NCI-H1694 treated with DMSO at 0.1 percent for 48 hours (cell line): ENCODE measurements around the gene SNRPA.
A peak's percentile ranks its signal among the peaks of the same experiment; 100 is the strongest.
"Not testable (repeated sequence)": the region's sequence is repeated elsewhere in the genome, so short reads cannot be mapped to it uniquely, and the experiment has no call there.

Source experiments
- DNase-seq: peaks from one replicate; lab custom pipeline; 2025; lab: John Stamatoyannopoulos, UW

SNRPA gene

DNA sequence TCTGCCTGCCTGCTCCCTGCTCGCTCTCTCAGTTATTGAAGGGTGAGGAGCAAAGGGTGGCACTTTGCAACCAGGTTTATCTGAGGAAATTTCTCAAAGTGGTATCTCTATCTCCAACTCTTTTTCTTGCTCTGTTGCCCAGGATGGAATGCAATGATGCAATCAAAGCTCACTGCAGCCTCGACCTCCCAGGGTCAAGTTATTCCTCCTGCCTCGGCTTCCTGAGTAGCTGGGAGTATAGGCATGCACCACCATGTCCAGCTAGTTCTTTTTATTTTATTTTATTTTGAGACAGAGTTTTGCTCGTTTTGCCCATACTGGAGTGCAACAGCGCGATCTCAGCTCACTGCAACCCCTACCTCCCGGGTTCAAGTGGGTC is 5.6 kb upstream of the SNRPA start:
- no peak for DNase-seq

- DNase-seq = no peak
Measured at GRCh38 chr19:40747536-40747935, 3.5 kb upstream of the SNRPA start.

DNA sequence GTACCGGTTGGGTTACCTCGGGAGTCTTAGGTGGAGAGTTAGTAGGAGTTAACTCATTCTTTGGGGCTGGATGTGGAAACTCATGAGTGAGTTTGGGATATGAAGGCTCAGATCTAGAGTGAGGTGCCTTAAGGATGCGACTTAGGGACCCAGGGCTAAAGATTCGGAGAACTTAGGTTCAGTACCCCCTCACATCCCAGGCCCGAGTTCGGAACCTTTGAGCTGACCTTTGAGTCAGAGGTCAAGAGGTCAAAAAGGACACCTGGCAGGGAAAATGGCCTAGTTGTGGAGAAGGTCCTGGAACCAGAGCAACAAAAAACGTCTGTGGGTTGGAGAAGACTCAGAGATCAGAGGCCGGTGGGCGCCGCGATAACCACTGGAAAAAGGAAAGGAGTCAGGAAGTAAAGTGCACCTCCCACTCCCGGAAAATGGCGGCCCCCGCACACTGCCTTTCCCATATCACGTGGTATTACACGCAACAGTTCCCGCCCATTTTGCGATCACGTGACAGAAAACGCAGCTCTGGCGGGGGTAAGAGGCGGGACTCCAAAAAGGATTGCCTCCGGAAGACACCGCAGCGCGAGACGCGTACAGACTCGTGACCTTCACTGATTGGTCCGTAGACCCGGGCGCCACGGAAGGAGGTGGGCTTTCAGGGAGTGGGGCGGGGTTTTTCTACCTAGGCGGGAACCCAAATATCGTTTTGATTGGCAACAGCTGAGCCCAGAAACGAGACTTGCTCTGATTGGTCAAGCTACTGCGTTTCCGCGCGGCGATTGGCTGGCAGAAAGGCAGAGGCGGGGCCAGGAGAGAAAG is 737 bp upstream of the SNRPA start, which contains the start of gene ACTMAP:
Gene ACTMAP (minus strand): TSS at position 420 of the 816 bp plus-strand sequence. CDS start 674 bp downstream, outside the sequence.
- DNase-seq = peak; percentile 99

DNA sequence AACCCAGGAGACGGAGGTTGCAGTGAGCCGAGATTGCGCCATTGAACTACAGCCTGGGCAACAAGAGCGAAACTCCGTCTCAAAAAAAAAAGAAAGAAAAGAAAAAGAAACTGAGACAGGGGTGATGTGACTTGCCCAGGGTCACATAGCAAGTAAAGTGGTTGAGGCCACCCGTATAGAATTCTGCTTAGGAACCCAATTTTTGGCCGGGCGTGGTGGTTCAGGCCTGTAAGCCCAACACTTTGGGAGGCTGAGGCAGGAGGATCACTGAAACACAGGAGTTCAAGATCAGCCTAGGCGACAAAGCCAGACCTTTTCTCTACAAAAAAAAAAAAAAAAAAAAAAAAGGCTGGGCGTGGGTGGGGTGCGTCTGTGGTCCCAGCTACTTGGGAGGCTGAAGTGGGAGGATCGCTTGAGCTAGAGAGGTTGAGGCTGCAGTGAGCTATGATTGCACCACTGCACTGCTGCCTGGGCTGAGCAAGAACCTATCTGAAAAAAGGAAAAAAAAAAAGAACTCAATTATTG is 1.3 kb downstream of the SNRPA start:
- DNase-seq = no peak

- DNase-seq = no peak
Measured at GRCh38 chr19:40754611-40755247, 3.7 kb downstream of the SNRPA start.

GRCh38 chr19:40755248-40755624 is 4.2 kb downstream of the SNRPA start:
- DNase-seq = no peak

GRCh38 chr19:40755791-40756190 is 4.8 kb downstream of the SNRPA start:
- no peak for DNase-seq

GRCh38 chr19:40756502-40757110 is 5.6 kb downstream of the SNRPA start:
- DNase-seq = no peak

- DNase-seq = no peak
Measured at GRCh38 chr19:40758491-40758890, 7.5 kb downstream of the SNRPA start.

- no peak for DNase-seq
Measured at GRCh38 chr19:40759352-40759751, 8.3 kb downstream of the SNRPA start.

- DNase-seq = no peak
Measured at GRCh38 chr19:40762754-40763470, 11.9 kb downstream of the SNRPA start.

- DNase-seq = no peak
Measured at GRCh38 chr19:40763526-40763925, 12.5 kb downstream of the SNRPA start.

DNA sequence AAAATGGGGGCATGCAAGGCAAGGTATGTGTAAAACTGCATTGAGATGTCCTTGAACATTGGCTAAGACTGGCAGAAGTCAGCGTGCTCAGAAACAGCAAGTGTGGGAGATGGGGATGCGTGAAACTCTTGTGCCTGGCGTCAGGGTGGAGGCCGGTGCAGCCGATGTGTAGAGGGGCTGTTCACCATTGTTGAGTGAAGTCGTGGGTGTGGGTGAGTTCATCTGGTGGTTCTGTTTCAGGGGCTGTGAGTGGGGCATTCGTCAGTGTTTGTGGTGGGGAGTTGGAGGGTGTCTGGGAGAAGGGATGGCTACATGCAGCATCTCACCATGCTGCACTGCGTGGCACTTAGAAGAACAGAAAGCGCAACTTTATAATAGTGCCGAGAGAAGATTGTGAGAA is 13.0 kb downstream of the SNRPA start:
- DNase-seq = no peak

DNA sequence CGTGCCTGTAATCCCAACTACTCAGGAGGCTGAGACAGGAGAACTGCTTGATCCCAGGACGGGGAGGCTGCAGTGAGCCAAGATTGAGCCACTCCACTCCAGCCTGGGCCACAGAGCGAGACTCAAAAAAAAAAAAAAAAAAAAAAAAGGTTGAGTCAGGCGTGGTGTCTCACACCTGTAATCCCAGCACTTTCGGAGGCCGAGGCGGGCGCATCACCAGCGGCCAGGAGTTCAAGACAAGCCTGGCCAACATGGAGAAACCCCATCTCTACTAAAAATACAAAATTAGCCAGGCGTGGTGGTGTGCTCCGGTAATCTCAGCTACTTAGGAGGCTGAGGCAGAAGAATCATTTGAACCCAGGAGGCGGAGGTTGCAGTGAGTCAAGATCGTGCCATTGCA is 15.4 kb downstream of the SNRPA start:
- DNase-seq = not testable (repeated sequence)

- no peak for DNase-seq
Measured at GRCh38 chr19:40768869-40769268, 17.9 kb downstream of the SNRPA start.

- not testable (repeated sequence) for DNase-seq
Measured at GRCh38 chr19:40771101-40771862, 20.3 kb downstream of the SNRPA start.

DNA sequence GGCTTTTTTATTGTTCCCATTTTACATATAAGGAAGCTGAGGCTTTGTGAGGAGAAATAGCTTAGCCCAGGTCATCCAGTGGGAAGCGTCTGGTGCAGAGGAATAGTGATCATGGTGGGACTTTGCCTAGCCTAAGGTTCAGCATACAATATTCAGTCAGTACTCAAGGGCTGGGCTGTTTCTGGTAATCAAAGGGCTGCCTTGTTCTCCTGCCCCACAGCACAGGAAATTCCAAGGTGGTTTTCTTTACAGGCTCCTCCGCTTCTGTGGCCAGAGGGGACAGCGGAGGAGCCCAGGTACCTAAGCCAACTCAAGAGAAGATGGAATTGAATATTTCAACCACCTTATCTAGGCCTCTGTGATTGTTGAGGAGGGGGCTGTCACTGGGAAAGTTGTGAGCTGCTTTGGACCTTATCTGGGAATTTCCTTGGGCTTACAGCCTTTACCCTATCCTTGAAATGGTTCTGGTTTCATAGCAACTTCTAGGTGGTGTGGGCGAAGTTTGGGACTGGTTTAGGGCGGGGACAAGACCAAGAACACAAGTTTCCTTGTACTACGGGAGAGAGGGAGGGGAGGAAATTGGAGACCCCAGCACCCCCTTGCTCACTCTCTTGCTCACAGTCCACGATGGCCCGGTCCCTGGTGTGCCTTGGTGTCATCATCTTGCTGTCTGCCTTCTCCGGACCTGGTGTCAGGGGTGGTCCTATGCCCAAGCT is 24.1 kb downstream of the SNRPA start, which contains the start of gene MIA:
Gene MIA (plus strand): TSS at position 606 of the 716 bp plus-strand sequence. CDS start 22 bp downstream, at position 628.
- no peak for DNase-seq

- no peak for DNase-seq
Measured at GRCh38 chr19:40775632-40776022, 24.6 kb downstream of the SNRPA start.

- no peak for DNase-seq
Measured at GRCh38 chr19:40776364-40776763, 25.4 kb downstream of the SNRPA start.

- DNase-seq = peak; percentile 88
Measured at GRCh38 chr19:40776932-40777644, 26.1 kb downstream of the SNRPA start.
